ENCODE results near the gene LGALS7B. TPM values are rescaled to one million over a fixed set of nuclear protein-coding genes. Genes with fewer than 3 reads are reported as not detected.

LGALS7B gene
- total and polyA plus RNA-seq, 2 of the 4 experiments (the other 2 are of a cell fraction), result not detected

GRCh38 chr19:38830039-38830733 lies 41.2 kb downstream of the LGALS7B start:
- peak overlapping the region; percentile 72; the same call in 1 of the 2 replicates for H2BK20ac ChIP-seq (ENCODE audit: low read depth, low read length)
- H4K20me1 ChIP-seq (ENCODE audit: insufficient read depth, low read length), result peaks cover 4% of the 10 kb centered on the region; the same call in 1 of the 2 replicates
- peak overlapping the region; percentile 32; the same call in 1 of the 2 replicates for H2BK120ac ChIP-seq (ENCODE audit: low read depth, low read length)
- dilution Hi-C loops (cut with HindIII; ENCODE audit: low sequenced_read_pairs, unreplicated experiment), result no loop called here
- H3K36me3 ChIP-seq (ENCODE audit: control insufficient read depth, insufficient read depth, low read length), result peaks cover 6% of the 10 kb centered on the region
- H3K9me1 ChIP-seq (ENCODE audit: insufficient read depth, low read length), result peaks cover 3% of the 10 kb centered on the region; the same call in 1 of the 2 replicates
- peak overlapping the region; percentile 68 for H2BK5ac ChIP-seq (ENCODE audit: low read depth, low read length, poor library complexity, severe bottlenecking)
- H2BK15ac ChIP-seq (ENCODE audit: low read depth, low read length), result 0 out of 3 replicates have a peak overlapping the region, but pooled peaks have one; percentile 23
- POLR2A ChIA-PET (ENCODE audit: unreplicated experiment), result no interaction called here
- DNase-seq, result peak; percentile 65
- H3K14ac ChIP-seq (replicated peaks; ENCODE audit: low read depth, low read length), result 0 out of 2 replicates have a peak overlapping the region, but pooled peaks have one; percentile 18
- no peak overlapping the region for H4K5ac ChIP-seq (ENCODE audit: low read depth, low read length)
- peak overlapping the region; percentile 94; the same call in 1 of the 2 replicates for H3K4ac ChIP-seq (ENCODE audit: low read depth, low read length)
- H3K9me3 ChIP-seq (ENCODE audit: control insufficient read depth, insufficient read depth, low read length), result no peaks in the 10 kb centered on the region
- no peak overlapping the region for H3K9ac ChIP-seq (ENCODE audit: low read depth, low read length)
- no peaks in the 10 kb centered on the region for H3K27me3 ChIP-seq (ENCODE audit: control insufficient read depth, insufficient read depth, low read length)
- H4K8ac ChIP-seq (ENCODE audit: low read depth in 2 of 2, low read length in 2 of 2), result 0 out of 4 replicates have a peak overlapping the region, but pooled peaks of 1 of the 2 experiments have one; percentile 38
- peak overlapping the region; percentile 44; the same call in 1 of the 2 replicates for H4K91ac ChIP-seq (ENCODE audit: insufficient read depth, low read depth, low read length)
- WGBS, 2 experiments (ENCODE audit: extremely low coverage in 2 of 2, insufficient read length in 1 of 2), result no CpG with 5 or more reads among the region's 4 CpGs
- peak overlapping the region; percentile 66; the same call in 1 of the 2 replicates for H3K23ac ChIP-seq (ENCODE audit: low read depth, low read length)
- H2AK9ac ChIP-seq (replicated peaks; ENCODE audit: low read depth, low read length, poor library complexity), result no peak overlapping the region
- H2AFZ ChIP-seq (replicated peaks; ENCODE audit: low read length, poor library complexity), result no peak overlapping the region
- H3K4me3 ChIP-seq (ENCODE audit: insufficient read depth, low read depth, low read length), result no peak overlapping the region
- H3K18ac ChIP-seq (ENCODE audit: low read depth, low read length), result 0 out of 2 replicates have a peak overlapping the region, but pooled peaks have one; percentile 10
- ATAC-seq (ENCODE audit: low read depth), result no peak
- no peak overlapping the region for H3K56ac ChIP-seq (ENCODE audit: extremely low read depth, insufficient read depth, low read length)
- H3K27ac ChIP-seq (ENCODE audit: insufficient read depth, low read length), result peak overlapping the region; percentile 32; the same call in 1 of the 2 replicates
- H3K79me1 ChIP-seq (ENCODE audit: low read depth in 1 of 2, low read length in 2 of 2), result peaks cover 0 to 33% of the 10 kb centered on the region in 2 experiments; a peak in 2 of 4 replicates
- H3K4me2 ChIP-seq (ENCODE audit: low read depth, low read length), result peak overlapping the region; percentile 21; the same call in 1 of the 2 replicates
- H3K4me1 ChIP-seq (ENCODE audit: control insufficient read depth, insufficient read depth, low read length), result peaks cover 13% of the 10 kb centered on the region
- intact Hi-C loops (cut with micrococcal nuclease), result loop anchor here (2.0 to 5.0 kb wide), 3 partner anchors 19 to 173 kb away; partner anchors contain the start of gene HNRNPL
- no peak for TF ChIP-seq ELK1 (IDR thresholded peaks at IDR 0.05; ENCODE audit: borderline replicate concordance, low read depth, low read length)
- TF ChIP-seq BHLHE40 (IDR thresholded peaks at IDR 0.05; ENCODE audit: low read depth, low read length), result no peak
- peak; percentile 83 for TF ChIP-seq CEBPB (IDR thresholded peaks at IDR 0.05; ENCODE audit: low read depth, low read length)
- TF ChIP-seq MAFK (IDR thresholded peaks at IDR 0.05; ENCODE audit: low read depth, low read length), result peak; percentile 89
- TF ChIP-seq FOS (IDR thresholded peaks at IDR 0.05; ENCODE audit: low read depth, low read length), result 0 out of 2 replicates have a peak, but pooled peaks have one; percentile 17
- no peak for TF ChIP-seq CTCF (conservative IDR thresholded peaks at IDR 0.05; ENCODE audit: low read depth, low read length)
- no peak for TF ChIP-seq MXI1 (IDR thresholded peaks at IDR 0.05; ENCODE audit: borderline replicate concordance, low read depth, low read length)
- TF ChIP-seq USF2 (IDR thresholded peaks at IDR 0.05; ENCODE audit: low read depth, low read length), result no peak
- TF ChIP-seq POLR2A (IDR thresholded peaks at IDR 0.05; ENCODE audit: low read depth, low read length), result no peak
- TF ChIP-seq RCOR1 (IDR thresholded peaks at IDR 0.05; ENCODE audit: insufficient replicate concordance, low read length), result no peak
- no peak for TF ChIP-seq MAZ (IDR thresholded peaks at IDR 0.05; ENCODE audit: borderline replicate concordance, low read depth, low read length)
- CTCF ChIA-PET, result no interaction called here
- peak overlapping the region; percentile 97 for H2AK5ac ChIP-seq (ENCODE audit: low read depth, low read length)
- no TSS peak for BruUV-seq (replicated peaks)
- in situ Hi-C loops (cut with MboI; ENCODE audit: low sequenced_read_pairs), result no loop called here
